SK-N-SH (cell line): ENCODE results near the gene DAGLB.

Experiments
- CTCF ChIP-seq: fragments of 200-600 bp; sonication (generic); IDR thresholded peaks from 2 replicates; pipeline ENCODE4 v1.6.1; 2017; ENCODE audit warnings: antibody characterized with exemption, mild to moderate bottlenecking, moderate library complexity
- FOXJ3 ChIP-seq: sonication (generic); formaldehyde crosslinking; IDR thresholded peaks from 2 replicates; pipeline ENCODE4 v1.5.1; 2020; ENCODE audit warnings: mild to moderate bottlenecking, missing genetic modification reagents
- GATA2 ChIP-seq: sonication (generic); formaldehyde crosslinking; IDR thresholded peaks from 2 replicates; pipeline ENCODE4 v1.5.0; 2020; ENCODE audit warnings: mild to moderate bottlenecking, missing genetic modification reagents
- RFX5 ChIP-seq: IDR thresholded peaks from 2 replicates; pipeline ENCODE4 v1.6.1; 2012; ENCODE audit warnings: mild to moderate bottlenecking, improper control_type of control experiment, low read length
- TAF1 ChIP-seq: IDR thresholded peaks from 2 replicates; pipeline ENCODE4 v1.6.1; 2012; ENCODE audit warnings: low read depth, mild to moderate bottlenecking, low read length, moderate library complexity, borderline replicate concordance
- YY1 ChIP-seq: IDR thresholded peaks from 2 replicates; pipeline ENCODE4 v1.4.0; 2012; ENCODE audit warnings: low read depth, mild to moderate bottlenecking
- ZBTB33 ChIP-seq: IDR thresholded peaks from 2 replicates; pipeline ENCODE4 v1.4.0; 2012; ENCODE audit warnings: low read depth, borderline replicate concordance
- TF ChIP-seq, protein P1 (sequence below): fragments of 150-350 bp; IDR thresholded peaks from 2 replicates; pipeline ENCODE4 v1.6.1; 2017; ENCODE audit warnings: antibody characterized with exemption, low read length, low read depth, borderline replicate concordance

DNA sequence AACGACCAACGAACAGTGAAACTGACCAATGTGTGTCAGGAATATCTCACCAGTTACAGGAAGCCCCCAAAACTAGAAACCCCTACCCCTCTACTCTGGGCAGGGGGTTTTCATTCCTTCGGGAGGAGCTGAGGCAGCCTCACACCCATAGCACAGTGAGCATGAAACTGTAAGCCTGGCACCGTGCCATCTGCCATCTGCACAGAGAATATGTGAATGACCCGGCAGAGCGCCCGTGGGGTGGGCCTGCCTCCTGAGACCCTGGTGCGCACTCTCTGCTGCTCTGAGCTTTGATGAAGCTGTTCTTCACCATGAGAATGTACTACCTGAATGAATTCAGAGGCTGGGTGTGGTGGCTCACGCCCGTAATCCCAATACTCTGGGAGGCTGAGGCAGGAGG lies 27.1 kb downstream of the DAGLB start:
- TF ChIP-seq, protein P1, sequence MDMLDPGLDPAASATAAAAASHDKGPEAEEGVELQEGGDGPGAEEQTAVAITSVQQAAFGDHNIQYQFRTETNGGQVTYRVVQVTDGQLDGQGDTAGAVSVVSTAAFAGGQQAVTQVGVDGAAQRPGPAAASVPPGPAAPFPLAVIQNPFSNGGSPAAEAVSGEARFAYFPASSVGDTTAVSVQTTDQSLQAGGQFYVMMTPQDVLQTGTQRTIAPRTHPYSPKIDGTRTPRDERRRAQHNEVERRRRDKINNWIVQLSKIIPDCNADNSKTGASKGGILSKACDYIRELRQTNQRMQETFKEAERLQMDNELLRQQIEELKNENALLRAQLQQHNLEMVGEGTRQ, result no peak
- TF ChIP-seq CTCF, result no peak
- no peak for TF ChIP-seq YY1
- no peak for TF ChIP-seq GATA2 (CRISPR knock-in tag)
- TF ChIP-seq ZBTB33, result no peak
- no peak for TF ChIP-seq FOXJ3
- no peak for TF ChIP-seq RFX5
- no peak for TF ChIP-seq TAF1
